ENCODE measurements around the gene RAC2.

GRCh38 chr22:37229012-37229804 lies 14.9 kb downstream of the RAC2 start:
- TF ChIP-seq CTCF (IDR thresholded peaks at IDR 0.05; ENCODE audit: low read length) (no peak), EZH2phosphoT487 (IDR thresholded peaks at IDR 0.05; ENCODE audit: low read length) (no peak), EZH2 (optimal IDR thresholded peaks at IDR 0.05; ENCODE audit: low read depth, low read length) (no peak)

Measured in MM.1S (cell line).